H54 (cell line): ENCODE measurements around the gene CCT7.

ENCODE experiments used
- DNase-seq: peaks from one replicate; pipeline ENCODE4 v3.0.0; 2011; ENCODE audit warnings: low spot score, mixed read lengths; ENCODE audit not compliant: insufficient read length
- FAIRE-seq: peaks from 3 replicates; lab custom pipeline; 2011; peaks lifted over from hg19 to GRCh38; lab: Jason Lieb, UNC
- POLR2A ChIP-seq: IDR thresholded peaks from 2 replicates; pipeline ENCODE4 v1.6.1; 2011; ENCODE audit warnings: low read depth, mild to moderate bottlenecking, low read length

CCT7 gene

DNA sequence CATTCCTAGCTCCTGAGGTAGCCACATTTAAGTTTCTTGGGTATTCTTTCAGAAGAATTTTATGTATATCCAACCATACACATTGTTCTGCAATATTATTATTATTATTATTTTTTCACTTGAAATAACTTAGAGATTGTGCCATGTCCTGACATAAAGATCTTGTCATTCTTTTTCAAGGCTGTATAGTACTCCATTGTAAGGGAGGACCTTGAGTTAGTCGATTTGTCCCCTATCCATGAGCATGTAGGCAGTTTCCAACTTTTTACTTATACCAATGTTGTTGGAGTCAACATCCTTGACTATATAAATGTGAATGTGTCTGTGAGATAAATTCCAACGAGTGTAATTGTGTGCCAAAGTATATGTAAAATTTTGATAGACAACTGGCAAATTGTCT, 60.1 kb downstream of the CCT7 start:
- no peak for TF ChIP-seq POLR2A
- DNase-seq (no peak), FAIRE-seq (no peak)

DNA sequence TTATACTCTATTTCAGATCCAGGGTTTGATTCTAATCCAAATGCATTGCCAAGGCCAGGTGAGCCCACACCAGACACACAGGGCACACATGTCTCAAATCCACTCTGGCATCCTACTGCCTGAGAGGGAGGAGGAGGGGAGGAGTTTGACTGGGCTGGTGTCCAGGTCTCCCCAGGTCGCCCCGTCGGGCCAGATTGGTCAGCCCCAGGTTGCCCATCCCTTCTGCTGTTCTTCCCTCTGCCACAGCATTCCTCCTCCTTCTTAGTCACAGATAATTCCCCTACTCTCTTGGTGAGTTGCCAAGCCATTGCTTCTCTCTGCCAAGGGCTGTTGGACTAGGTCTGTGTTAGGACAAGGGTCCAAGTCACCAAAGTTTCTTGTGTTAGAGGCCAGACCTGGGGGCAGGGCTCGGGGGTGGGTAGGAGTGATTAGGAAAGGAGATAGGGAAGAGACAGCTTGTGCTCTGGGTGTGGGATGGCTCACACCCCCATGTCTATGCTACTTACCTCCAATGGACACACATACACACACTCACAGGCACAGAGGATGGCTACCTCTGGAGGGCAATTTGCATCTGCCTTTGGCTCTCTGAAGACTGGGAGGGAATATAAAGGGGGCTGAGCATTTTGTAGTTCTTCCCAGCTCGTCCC, 61.8 kb downstream of the CCT7 start:
- peak; percentile 96 for FAIRE-seq
- peak; percentile 95 for DNase-seq
- TF ChIP-seq POLR2A: no peak

DNA sequence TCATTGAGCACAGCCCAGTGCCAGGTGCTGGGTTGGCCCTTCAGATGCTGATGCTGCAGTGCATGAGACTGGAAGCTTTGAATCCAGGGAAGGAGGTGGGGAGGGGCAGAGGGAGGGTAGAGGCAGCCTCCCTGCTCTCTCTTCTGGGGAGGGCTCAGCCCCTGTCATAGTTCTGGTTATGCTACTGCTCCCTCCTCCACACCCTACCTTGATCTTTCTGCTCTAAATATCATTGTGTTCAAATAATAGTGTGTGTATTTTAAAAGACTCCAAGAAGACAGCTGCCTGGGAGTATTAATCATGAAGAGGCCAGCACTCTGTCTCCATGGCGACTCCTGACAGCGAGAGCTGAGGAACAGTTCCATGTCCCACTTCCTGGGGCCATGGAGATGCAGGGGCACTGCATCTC, 63.0 kb downstream of the CCT7 start:
- FAIRE-seq (no peak), DNase-seq (no peak)
- TF ChIP-seq POLR2A: no peak

DNA sequence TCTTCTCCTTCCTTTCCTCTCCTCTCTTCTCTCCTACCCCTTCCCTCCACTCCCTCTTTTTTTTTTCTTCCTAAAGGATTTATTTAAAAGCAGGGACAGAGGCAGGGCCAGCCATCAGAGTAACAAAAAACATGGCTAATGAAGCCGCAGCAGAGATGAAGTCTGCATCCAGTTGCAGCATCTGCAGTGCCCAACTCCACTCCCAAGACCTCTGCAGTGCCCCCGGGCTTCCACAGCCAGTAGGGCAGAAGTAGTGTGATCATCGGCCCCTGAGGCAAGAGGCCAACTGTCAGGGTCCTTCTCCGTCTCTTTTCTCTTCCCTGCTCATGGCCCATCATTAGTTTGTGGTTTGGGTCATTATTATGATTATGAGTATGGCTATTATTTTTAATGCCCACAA, 63.5 kb downstream of the CCT7 start:
- no peak for TF ChIP-seq POLR2A
- no peak for FAIRE-seq
- no peak for DNase-seq

DNA sequence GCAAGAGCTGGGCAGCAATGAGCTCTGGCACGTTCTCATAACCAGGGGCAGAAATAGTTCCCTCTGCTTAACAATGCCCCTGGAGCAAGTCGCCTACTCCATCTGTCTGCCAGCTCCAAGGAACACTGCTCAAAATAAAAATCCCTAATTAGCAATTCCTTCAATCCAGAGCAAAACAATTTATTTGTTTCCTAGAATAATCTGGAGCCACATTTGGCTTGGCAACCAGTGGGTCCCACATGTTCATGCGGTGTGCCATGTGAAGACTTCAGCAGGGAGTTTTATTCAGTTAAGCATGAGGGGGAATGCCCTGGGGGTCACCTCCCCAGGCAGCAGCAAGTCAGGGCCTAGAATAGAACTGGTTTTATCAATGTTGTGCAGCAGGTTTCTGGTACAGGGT, 66.8 kb downstream of the CCT7 start:
- no peak for TF ChIP-seq POLR2A
- FAIRE-seq (no peak), DNase-seq (no peak)

DNA sequence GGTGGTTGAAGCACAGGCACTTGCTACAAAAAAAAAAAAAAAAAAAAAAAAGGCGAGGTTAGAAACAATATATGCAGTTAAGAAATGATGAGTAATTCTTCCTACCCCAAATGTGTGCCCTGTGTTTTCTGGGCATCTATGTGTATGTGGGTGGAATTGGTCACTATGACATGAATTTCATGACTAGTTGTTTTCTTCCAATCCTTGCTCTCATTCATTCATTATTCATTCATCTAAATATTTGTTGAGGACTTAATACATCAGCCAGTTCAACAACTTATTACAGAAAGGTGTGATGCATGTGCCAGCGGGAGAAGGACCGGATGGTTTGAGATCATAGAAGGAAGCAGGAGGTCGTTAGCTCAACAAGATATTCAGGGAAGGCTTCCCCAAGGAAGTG, 67.5 kb downstream of the CCT7 start:
- DNase-seq: no peak
- TF ChIP-seq POLR2A: no peak
- no peak for FAIRE-seq
